Measurements from ENCODE around the gene ZNF414.

Gene ZNF414

DNA sequence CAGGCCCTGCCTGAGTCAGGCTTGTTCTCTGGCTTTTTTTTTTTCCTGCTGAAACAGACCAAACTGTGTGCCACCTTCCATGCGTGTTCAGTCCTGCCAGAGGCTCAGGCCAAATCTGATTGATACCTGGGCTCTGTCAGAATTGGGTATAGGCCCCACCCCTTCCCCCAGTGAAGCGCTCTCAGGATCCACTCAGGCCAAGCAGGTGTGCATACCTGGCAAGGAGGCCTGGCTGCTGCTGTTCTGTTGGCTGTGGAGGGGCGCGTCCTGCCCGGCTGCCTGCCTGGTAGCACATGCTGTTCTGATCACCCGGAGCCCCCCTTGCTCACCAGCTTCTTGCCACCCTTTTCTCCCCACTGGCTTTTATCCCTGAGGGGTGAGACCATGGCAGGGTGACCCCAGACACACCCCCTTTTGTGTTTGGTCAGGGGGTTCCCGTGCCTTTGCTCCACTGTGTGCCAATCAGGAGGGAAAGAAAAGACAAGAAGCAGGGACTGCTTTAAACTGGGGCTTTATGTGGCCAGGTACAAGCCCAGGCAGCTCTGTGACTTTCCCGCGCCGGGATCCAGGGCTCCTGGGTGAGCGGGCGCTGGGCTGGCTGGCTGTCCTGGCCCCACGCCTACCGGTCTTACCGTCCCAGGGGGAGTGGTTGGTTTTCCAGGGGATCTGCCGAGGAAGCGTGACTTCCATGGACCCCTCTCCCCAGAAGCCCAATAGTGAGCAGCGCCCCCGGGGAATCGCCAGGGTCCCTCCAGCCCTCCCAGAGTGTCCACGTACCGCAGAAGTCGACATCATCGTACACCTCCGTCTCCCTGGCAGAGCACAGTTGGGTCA is 24.2 kb downstream of the ZNF414 start:
- DNase-seq = no peak

DNA sequence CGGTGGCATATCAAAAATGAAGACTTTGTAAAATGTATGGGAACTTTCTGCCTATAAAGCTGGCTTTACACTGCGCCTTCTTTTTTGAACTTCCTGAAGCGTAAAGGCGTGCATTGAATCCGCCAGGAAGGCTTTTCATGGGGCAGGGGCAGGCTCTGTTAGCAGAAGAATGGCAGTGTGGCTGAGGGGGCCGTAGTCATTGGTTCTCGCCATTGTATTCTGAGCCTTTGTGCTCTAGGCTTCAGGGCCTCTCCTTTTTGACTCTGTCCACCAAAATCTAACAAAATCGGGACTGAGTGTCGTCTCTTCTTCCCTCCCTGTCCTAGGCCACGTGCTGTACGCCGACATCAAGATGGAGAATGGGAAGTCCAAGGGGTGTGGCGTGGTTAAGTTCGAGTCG is 25.6 kb downstream of the ZNF414 start:
- DNase-seq = no peak

DNA sequence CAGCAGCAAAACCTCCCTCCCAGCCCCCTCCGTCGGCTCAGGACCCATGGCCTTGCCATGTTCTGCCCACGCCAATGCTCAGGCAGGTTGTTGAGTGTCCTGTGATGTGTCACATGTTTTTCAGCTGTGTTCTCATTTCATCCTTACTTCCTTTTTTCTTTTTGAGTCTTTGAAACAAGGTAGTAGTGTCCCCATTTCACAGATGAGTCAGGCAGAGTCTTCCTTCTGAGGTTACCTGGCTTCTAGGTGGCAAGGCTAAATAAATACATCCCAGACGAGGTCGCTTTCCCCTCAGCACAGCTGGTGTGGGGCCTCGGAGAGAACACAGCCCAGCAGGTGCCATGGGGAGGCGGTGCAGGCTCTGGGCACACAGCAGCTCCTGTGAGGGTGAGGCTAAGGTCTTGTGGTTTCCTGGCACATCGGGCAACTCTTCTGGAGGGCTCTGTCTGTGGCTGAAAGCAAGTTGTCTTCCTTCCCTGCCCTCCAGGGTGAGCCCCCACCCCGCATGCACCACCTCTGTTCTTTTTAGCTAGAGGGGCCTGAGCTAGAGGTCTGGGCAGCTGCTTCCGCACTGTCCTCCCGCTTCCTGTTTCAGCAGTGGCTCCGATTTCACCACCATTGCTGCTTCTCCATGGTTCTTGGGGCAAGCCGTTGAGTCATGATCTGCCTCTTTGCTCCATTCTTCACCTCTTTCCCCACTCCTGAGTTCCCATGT is 26.7 kb downstream of the ZNF414 start:
- no peak for DNase-seq

DNA sequence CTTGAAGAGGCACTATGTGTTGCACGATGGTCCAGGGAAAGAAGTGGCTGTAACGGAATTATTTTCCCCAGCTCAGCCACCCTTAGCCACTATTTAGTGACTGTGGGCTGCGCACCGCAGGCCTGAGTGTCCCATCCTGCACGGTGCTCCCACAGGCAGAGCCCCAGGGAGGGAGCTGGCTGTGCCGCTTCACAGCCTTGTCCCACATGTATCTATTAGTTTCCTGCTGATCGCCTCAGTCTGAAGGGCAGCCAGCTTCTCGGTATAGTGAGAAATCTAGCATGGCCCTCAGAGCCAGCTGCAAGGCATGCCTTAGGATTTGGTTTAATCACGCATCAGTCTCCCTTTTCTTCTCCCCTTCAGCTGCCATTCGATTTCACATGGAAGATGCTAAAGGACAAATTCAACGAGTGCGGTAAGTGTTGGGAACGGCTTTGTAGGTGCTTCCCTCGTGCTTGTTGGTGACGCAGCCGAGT is 27.3 kb downstream of the ZNF414 start:
- DNase-seq = no peak

GRCh38 chr19:8485561-8486371 is 28.2 kb downstream of the ZNF414 start:
- DNase-seq = no peak

DNA sequence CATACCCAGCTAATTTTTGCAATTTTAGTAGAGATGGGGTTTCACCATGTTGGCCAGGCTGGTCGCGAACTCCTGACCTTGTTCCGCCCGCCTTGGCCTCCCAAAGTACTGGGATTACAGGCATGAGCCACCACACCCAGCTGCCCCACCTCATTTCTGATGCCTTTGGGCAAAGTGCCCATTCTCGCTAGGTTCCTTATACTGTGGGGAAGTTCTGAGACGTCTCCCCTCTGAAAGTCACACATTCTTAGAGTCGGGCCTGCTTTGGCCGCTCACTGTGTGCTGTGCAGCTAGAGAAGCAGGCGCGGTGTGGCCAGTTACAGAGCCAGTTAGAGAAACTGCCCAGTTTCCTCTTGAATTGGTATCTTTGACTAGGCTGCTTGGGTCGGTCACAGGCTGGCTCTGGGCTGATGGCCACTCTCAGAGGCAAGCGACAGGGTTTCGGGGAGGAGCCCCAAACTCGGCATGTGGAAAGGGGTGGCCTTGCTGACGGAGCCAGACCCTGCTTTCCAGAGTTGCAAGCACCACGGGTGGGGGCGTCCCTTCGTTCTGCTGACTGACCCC is 29.6 kb downstream of the ZNF414 start:
- no peak for DNase-seq

- DNase-seq = no peak
These were observed 30.8 kb downstream of the ZNF414 start for GRCh38 chr19:8483165-8483564.

DNA sequence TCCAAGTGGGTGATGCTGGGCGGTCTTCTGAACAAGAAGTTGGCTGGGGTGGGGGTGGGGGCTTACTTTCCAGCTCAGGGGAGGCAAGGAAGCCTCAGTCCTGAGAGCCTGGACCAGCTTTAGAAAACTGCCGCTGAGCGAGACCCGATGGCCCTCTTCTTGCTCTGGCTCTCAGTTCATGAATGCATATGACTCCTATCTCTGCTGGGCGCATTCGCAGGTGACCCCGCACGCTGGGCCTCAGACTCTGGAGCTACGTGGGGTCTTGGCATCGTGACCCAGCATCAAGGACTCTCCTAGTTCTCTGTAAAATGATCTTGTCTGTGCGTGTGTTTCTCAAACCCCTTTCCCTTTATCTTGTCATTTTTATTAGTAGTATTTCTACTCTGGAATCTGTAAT is 31.3 kb downstream of the ZNF414 start:
- no peak for DNase-seq

- DNase-seq = no peak
These were observed 32.4 kb downstream of the ZNF414 start for GRCh38 chr19:8481616-8482015.

DNA sequence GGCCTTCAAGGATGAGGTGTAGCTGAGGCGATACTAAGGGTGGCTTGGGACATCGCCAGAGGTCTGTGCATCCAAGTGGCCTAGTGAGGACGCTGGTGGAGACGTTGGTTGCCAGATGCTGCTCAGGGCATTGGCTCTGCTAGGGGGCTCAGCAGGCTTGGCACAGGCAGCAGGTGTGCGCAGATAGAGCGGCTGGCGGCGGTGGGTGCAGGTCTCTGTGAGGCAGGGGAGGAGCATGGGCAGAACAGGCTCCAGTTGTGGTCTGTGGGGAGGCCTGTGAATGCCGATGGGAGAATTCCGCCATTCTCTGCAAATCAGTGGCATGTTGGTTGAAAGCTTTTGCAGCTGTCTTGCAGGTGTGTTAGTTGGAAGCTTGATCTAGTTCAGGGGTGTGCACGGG is 32.8 kb downstream of the ZNF414 start:
- no peak for DNase-seq

DNA sequence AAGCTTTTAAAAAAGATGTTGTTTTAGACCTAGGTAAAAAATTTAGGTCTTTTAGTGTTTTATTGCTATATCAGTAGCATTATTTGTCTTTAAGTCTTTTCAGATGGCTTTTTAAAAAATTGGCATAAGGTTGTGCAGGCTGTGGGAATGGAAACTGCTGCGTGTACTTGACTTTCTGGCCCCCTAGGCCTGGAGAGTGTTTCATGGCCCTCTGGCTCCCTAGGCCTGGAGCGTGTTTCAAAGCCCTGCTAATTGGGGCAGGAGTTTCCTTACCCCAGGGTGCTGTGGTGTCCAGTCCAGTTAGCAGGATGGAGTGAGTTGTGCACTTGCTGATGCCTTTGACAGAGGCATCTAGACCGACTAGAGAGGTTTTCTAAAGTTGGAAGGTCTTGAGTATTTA is 35.4 kb downstream of the ZNF414 start:
- no peak for DNase-seq

DNA sequence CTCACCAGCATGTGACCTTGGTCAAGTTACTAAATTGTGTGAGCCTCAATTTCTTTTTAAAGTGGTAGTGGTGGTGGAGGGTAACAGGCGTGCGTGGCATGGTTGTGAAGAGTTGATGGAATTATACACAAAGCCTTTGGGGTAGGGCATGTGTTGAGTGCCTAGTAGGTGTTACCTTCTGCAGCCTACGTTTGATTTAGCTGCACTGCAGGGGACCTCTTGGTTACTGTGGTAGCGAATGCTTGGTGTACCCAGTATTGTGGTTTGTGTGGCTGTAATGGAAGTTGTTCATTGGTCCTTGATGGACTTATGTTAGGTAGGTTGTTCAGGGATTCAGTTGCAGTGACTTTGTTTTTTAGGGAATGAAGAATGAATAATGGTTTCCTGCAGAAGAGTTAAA is 36.1 kb downstream of the ZNF414 start:
- DNase-seq = no peak

DNA sequence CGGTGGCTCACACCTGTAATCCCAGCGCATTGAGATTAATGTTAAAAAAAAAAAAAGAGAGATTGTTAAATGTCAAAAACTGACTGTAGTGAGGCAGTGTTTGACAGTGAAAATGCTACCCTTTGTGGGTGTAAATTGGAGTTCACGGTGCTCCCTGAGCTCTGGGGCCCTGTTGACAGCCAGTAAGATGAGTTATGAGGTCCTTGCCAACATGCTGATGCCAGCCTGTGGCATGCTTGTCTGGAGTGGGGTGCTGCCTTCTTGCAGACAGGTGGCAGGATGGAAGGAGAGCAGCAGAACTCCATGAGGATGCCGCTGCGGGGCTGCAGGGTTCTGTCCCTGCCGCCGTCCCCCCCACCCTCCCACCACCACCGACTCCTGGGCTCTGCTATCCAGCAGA is 37.4 kb downstream of the ZNF414 start:
- DNase-seq = no peak

- no peak for DNase-seq
These were observed 39.0 kb downstream of the ZNF414 start for GRCh38 chr19:8475005-8475404.

DNA sequence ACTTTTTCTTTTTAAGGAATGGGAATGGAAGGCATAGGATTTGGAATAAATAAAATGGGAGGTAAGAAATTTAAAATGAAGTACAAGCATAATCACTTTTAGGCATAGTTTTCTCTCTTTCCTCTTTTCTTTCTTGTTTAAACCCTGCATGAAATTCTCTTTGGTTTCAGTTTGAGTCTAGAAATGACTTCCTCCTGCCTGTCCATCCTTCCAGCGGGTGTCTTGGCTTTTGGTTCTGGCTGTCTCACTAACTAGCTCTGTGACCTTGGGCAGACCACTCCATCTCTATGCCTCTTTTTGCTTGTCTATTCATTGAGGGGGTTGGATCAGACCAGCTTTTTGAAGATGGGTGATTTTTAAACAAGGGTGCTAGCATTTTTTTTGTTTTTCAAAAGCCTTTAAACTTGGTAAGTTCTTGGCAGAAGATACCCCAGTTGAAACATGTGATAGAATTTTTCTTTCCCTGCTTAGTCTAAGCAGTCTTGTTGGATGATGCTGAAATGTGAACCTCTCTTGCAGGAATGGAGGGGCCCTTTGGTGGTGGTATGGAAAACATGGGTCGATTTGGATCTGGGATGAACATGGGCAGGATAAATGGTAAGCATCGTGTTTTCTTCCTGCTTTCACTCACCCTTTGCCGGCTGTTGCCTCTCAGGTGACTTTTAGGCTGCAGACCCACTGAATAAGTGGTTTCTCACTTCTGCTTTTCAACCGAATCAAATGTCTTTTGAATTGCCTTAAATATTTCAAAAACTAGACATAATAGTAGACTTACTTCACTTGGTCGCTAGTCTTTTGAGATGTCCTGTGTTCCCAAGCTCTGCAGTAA is 40.1 kb downstream of the ZNF414 start:
- DNase-seq = no peak

DNA sequence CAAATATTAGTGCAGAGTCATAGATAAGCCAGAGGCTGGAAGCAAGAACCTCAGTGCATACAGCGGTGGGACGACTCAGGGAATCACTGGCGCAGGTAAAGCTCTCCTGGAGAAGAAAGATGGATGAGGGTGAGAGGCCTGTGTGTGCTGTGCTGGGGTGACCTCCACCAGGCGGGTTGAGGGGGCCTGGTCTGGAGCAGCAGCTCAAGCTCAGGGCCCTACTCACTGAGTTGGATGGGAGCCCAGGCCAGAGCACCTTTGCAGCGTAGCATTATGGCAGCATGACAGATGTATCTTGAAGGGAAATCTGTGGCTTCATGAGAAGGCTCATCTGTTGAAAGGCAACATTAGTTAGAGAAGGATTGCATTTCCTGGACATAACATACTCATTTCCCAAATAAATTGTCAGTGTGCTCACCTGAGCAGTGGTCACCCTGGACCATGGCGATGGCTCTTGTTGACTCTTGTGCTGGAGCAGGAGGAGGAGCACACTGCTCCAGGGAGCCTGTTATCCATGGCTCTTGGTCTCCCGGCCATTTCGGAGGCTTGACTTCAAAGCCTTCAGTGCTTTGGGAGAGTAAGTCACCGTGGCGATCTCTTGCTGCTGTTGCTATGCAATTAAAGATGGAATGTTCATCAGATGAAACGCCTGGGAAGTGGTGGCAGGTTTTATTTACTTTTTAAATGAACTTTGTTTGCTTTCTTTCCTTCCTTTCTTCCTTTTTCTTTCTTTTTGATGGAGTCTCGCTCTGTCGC is 44.2 kb downstream of the ZNF414 start:
- no peak for DNase-seq

DNA sequence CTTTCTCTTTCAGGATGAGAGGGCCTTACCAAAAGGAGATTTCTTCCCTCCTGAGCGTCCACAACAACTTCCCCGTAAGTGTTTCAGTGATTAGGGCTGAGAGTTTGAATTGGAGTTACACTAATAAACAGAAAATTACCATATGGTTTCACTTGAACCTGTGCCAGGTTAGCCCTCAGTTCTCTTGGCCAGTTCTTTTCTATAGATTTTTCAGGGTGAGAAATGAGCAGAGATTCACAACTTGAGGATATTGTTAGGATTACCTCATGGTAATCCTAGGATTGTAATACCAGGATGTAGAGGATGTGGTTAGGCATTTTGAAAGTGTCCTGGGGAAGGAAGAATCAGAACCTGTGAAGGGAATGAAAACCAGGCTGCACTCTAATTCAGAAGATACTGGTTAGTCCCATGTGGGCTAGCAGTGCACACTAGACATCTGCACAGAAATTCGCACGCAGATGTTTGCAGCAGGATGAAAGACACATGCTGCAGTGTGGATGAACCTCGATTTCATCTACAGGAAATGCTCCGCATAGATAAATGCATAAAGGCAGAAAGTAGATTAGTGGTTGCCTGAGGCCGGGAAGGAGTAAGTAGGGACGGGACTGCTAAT is 45.1 kb downstream of the ZNF414 start:
- DNase-seq = no peak

DNA sequence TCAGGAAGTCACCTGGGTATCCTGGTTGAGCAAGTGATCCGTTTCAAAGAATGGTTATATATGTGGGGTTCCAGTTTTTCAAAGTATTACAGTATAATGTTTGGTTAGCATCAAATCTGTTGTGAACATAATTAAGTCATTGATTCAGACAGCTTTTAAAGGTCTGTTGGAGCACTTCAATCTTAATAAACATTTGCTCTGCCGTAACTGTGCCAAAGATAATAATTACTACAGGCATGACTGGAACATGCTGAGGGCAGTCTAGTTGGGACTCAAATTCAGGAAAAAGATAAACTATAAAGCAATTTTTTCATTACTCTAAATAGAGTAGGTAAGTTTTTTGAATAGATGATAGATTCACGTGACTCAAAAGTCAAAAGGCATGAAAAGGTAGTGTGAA is 45.8 kb downstream of the ZNF414 start:
- DNase-seq = no peak

- no peak for DNase-seq
These were observed 47.9 kb downstream of the ZNF414 start for GRCh38 chr19:8466018-8466417.

DNA sequence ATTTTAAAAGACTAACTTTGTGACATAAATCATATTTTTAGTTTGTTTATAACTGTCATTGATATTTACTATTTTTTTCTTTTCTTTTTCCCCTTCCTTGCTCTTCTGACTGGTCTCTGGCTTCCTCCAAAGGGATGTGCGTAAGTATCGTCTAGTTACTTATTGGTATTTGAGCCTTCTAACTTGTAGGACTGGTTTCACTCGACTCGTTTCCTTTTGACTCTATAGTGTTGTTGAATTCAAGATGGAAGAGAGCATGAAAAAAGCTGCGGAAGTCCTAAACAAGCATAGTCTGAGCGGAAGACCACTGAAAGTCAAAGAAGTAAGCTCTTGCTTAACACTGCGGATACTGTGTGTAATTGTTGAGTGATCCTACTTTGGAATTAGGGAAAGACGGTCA is 50.6 kb downstream of the ZNF414 start:
- no peak for DNase-seq

GRCh38 chr19:8462571-8462970 is 51.4 kb downstream of the ZNF414 start:
- DNase-seq = no peak
